ENCODE data around the gene ANAPC15. TPM values are rescaled to one million over a fixed set of nuclear protein-coding genes. Genes with fewer than 3 reads are reported as not detected.

The ANAPC15 gene
- total and polyA plus RNA-seq, 2 of the 4 experiments (the other 2 are of a cell fraction): 66.3 to 84.2 TPM

- Histone ChIP-seq H3K27me3 (ENCODE audit: control insufficient read depth, insufficient read depth, low read length) (no peaks in the 10 kb centered on the region), H2BK5ac (ENCODE audit: low read depth, low read length, poor library complexity, severe bottlenecking) (no peak overlapping the region), H3K4me3 (ENCODE audit: insufficient read depth, low read depth, low read length) (no peak overlapping the region), H3K23ac (ENCODE audit: low read depth, low read length) (no peak overlapping the region; the same call in 1 of the 2 replicates), H3K9ac (ENCODE audit: low read depth, low read length) (no peak overlapping the region), H3K4me1 (ENCODE audit: control insufficient read depth, insufficient read depth, low read length) (peaks cover 10% of the 10 kb centered on the region), H4K91ac (ENCODE audit: insufficient read depth, low read depth, low read length) (no peak overlapping the region), H3K36me3 (ENCODE audit: control insufficient read depth, insufficient read depth, low read length) (no peaks in the 10 kb centered on the region), H3K4me2 (ENCODE audit: low read depth, low read length) (no peak overlapping the region), H3K9me1 (ENCODE audit: insufficient read depth, low read length) (peaks cover 9% of the 10 kb centered on the region), H2BK15ac (ENCODE audit: low read depth, low read length) (no peak overlapping the region), H2BK20ac (ENCODE audit: low read depth, low read length) (no peak overlapping the region), H3K4ac (ENCODE audit: low read depth, low read length) (0 out of 2 replicates have a peak overlapping the region, but pooled peaks have one; percentile 31), H2AFZ (replicated peaks; ENCODE audit: low read length, poor library complexity) (no peak overlapping the region), H3K9me3 (ENCODE audit: control insufficient read depth, insufficient read depth, low read length) (no peaks in the 10 kb centered on the region), H3K27ac (ENCODE audit: insufficient read depth, low read length) (no peak overlapping the region), H3K14ac (replicated peaks; ENCODE audit: low read depth, low read length) (0 out of 2 replicates have a peak overlapping the region, but pooled peaks have one; percentile 43), H4K5ac (ENCODE audit: low read depth, low read length) (no peak overlapping the region), H4K20me1 (ENCODE audit: insufficient read depth, low read length) (peaks cover 7% of the 10 kb centered on the region; the same call in 1 of the 2 replicates), H2AK9ac (replicated peaks; ENCODE audit: low read depth, low read length, poor library complexity) (no peak overlapping the region), H2BK120ac (ENCODE audit: low read depth, low read length) (no peak overlapping the region), H3K79me1 (ENCODE audit: low read depth in 1 of 2, low read length in 2 of 2) (peaks cover 26 to 57% of the 10 kb centered on the region in 2 experiments), H3K18ac (ENCODE audit: low read depth, low read length) (no peak overlapping the region), H4K8ac (ENCODE audit: low read depth in 2 of 2, low read length in 2 of 2) (peak overlapping the region in 1 of 2 experiments; percentile 46; a peak in 1 of 4 replicates), H3K56ac (ENCODE audit: extremely low read depth, insufficient read depth, low read length) (no peak overlapping the region), H2AK5ac (ENCODE audit: low read depth, low read length) (no peak overlapping the region)
- BruUV-seq (replicated peaks): no TSS peak
- POLR2A ChIA-PET (ENCODE audit: unreplicated experiment): interaction anchor here (1.1 kb wide), 1 partner anchor 34 kb away, joined by 3 read pairs; no protein-coding TSS in a partner anchor
- CTCF ChIA-PET: interaction anchor here (1.2 kb wide), 1 partner anchor 50 kb away, joined by 3 read pairs; no protein-coding TSS in a partner anchor
- DNase-seq (no peak), ATAC-seq (ENCODE audit: low read depth) (no peak)
- WGBS, 2 experiments (ENCODE audit: extremely low coverage in 2 of 2, insufficient read length in 1 of 2): 100% methylated on average over 2 of the region's 4 CpGs; no CpG with 5 or more reads in 1 of the 2 experiments
- intact Hi-C loops (cut with micrococcal nuclease): no loop called here
- TF ChIP-seq RFX5 (IDR thresholded peaks at IDR 0.05; ENCODE audit: low read depth, low read length) (no peak), MAZ (IDR thresholded peaks at IDR 0.05; ENCODE audit: borderline replicate concordance, low read depth, low read length) (no peak), CHD1 (IDR thresholded peaks at IDR 0.05; ENCODE audit: low read depth, low read length) (no peak), NFE2L2 (IDR thresholded peaks at IDR 0.05; ENCODE audit: low read depth, low read length) (no peak), BHLHE40 (IDR thresholded peaks at IDR 0.05; ENCODE audit: low read depth, low read length) (no peak), CEBPB (IDR thresholded peaks at IDR 0.05; ENCODE audit: low read depth, low read length) (no peak), MXI1 (IDR thresholded peaks at IDR 0.05; ENCODE audit: borderline replicate concordance, low read depth, low read length) (no peak), RCOR1 (IDR thresholded peaks at IDR 0.05; ENCODE audit: insufficient replicate concordance, low read length) (no peak), POLR2A (IDR thresholded peaks at IDR 0.05; ENCODE audit: low read depth, low read length) (no peak)
- TF ChIP-seq, protein P1, sequence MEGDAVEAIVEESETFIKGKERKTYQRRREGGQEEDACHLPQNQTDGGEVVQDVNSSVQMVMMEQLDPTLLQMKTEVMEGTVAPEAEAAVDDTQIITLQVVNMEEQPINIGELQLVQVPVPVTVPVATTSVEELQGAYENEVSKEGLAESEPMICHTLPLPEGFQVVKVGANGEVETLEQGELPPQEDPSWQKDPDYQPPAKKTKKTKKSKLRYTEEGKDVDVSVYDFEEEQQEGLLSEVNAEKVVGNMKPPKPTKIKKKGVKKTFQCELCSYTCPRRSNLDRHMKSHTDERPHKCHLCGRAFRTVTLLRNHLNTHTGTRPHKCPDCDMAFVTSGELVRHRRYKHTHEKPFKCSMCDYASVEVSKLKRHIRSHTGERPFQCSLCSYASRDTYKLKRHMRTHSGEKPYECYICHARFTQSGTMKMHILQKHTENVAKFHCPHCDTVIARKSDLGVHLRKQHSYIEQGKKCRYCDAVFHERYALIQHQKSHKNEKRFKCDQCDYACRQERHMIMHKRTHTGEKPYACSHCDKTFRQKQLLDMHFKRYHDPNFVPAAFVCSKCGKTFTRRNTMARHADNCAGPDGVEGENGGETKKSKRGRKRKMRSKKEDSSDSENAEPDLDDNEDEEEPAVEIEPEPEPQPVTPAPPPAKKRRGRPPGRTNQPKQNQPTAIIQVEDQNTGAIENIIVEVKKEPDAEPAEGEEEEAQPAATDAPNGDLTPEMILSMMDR (conservative IDR thresholded peaks at IDR 0.05; ENCODE audit: low read depth, low read length): no peak
- TF ChIP-seq, protein P2, sequence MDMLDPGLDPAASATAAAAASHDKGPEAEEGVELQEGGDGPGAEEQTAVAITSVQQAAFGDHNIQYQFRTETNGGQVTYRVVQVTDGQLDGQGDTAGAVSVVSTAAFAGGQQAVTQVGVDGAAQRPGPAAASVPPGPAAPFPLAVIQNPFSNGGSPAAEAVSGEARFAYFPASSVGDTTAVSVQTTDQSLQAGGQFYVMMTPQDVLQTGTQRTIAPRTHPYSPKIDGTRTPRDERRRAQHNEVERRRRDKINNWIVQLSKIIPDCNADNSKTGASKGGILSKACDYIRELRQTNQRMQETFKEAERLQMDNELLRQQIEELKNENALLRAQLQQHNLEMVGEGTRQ (IDR thresholded peaks at IDR 0.05; ENCODE audit: low read depth, low read length): no peak
- in situ Hi-C loops (cut with MboI; ENCODE audit: low sequenced_read_pairs): loop anchor here (5.0 kb wide), 1 partner anchor 38 kb away; no protein-coding TSS in a partner anchor
- dilution Hi-C loops (cut with HindIII; ENCODE audit: low sequenced_read_pairs, unreplicated experiment): no loop called here
These were observed 36.7 kb downstream of the ANAPC15 start for GRCh38 chr11:72075756-72076155.
